Measurements from ENCODE around the gene USF2. TPM values are rescaled to one million over a fixed set of nuclear protein-coding genes. Genes with fewer than 3 reads are reported as not detected.
A peak's percentile ranks its signal among the peaks of the same experiment; 100 is the strongest.

The USF2 gene
- polyA plus RNA-seq, 1 donor = 121 TPM

DNA sequence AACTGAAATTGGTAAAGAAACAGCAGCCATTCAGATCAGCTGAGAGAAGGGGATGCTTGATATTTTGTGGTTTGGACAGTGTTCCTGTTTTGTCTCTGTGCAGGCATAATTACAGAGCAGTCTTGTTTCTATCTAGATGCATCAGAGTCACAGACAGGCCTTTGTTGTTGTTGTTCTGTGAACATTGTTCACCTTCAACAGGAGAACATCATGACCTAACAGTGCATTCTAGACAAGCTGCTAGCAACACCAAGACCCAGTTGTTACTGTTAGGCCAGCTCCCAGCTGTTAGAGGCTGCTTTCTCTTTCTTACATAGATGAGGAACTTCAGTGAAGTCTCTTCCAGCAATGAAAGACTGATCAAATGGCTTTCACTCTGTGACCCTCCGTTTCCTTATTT is 28.4 kb upstream of the USF2 start:
- WGBS (ENCODE audit: insufficient coverage, low lambda C conversion rate) = no CpG with 5 or more reads among the region's 1 CpG
- no peak for DNase-seq
- no peaks in the 10 kb centered on the region for H3K27me3 ChIP-seq (ENCODE audit: control insufficient read depth, insufficient read depth, low read length)
- H3K36me3 ChIP-seq (ENCODE audit: control insufficient read depth, insufficient read depth, low read length) = no peaks in the 10 kb centered on the region
- H3K4me3 ChIP-seq (ENCODE audit: low read length) = no peak overlapping the region
- no peak overlapping the region for H3K27ac ChIP-seq (ENCODE audit: low read length)
- no peaks in the 10 kb centered on the region for H3K9me3 ChIP-seq (ENCODE audit: control insufficient read depth, low read depth, low read length)
- H3K4me1 ChIP-seq (ENCODE audit: control insufficient read depth, insufficient read depth, low read length) = no peaks in the 10 kb centered on the region

- 100% methylated on average over 1 of the region's 1 CpG for WGBS (ENCODE audit: insufficient coverage, low lambda C conversion rate)
- H3K36me3 ChIP-seq (ENCODE audit: control insufficient read depth, insufficient read depth, low read length) = no peaks in the 10 kb centered on the region
- H3K27me3 ChIP-seq (ENCODE audit: control insufficient read depth, insufficient read depth, low read length) = no peaks in the 10 kb centered on the region
- H3K9me3 ChIP-seq (ENCODE audit: control insufficient read depth, low read depth, low read length) = no peaks in the 10 kb centered on the region
- no peak overlapping the region for H3K4me3 ChIP-seq (ENCODE audit: low read length)
- no peak overlapping the region for H3K27ac ChIP-seq (ENCODE audit: low read length)
- H3K4me1 ChIP-seq (ENCODE audit: control insufficient read depth, insufficient read depth, low read length) = no peaks in the 10 kb centered on the region
- DNase-seq = no peak
These were observed 27.3 kb upstream of the USF2 start for GRCh38 chr19:35241417-35241816.

DNA sequence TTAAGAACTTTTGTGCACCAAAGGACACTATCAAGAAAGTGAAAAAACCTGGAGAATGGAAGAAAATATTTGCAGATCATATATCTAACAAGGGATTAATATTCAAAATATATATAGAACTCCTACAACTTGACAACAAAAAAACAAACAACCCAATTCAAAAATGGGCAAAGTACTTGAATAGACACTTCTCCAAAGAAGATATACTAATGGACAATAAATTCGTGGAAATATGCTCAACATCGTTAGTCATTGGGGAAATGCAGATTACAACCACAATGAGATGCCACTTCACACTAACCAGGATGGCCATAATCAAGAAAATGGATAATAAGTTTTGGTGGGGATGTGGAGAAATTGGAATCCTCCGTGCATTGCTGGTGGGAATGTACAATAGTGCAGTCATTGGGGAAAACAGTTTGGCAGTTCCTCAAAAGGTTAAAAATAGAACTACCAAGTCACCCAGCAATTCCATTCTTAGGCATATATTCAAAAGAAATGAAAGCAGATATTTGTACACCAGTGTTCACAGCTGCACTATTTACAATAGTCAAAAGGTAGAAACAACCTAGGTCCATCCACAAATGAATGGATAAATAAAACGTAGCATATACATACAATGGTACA is 22.2 kb upstream of the USF2 start:
- Histone ChIP-seq H3K36me3 (ENCODE audit: control insufficient read depth, insufficient read depth, low read length) (peaks cover 12% of the 10 kb centered on the region), H3K27ac (ENCODE audit: low read length) (no peak overlapping the region), H3K27me3 (ENCODE audit: control insufficient read depth, insufficient read depth, low read length) (peaks cover 12% of the 10 kb centered on the region), H3K9me3 (ENCODE audit: control insufficient read depth, low read depth, low read length) (peaks cover 3% of the 10 kb centered on the region), H3K4me1 (ENCODE audit: control insufficient read depth, insufficient read depth, low read length) (peaks cover 11% of the 10 kb centered on the region), H3K4me3 (ENCODE audit: low read length) (no peak overlapping the region)
- 94% methylated on average over 3 of the region's 4 CpGs for WGBS (ENCODE audit: insufficient coverage, low lambda C conversion rate)
- DNase-seq = no peak

DNA sequence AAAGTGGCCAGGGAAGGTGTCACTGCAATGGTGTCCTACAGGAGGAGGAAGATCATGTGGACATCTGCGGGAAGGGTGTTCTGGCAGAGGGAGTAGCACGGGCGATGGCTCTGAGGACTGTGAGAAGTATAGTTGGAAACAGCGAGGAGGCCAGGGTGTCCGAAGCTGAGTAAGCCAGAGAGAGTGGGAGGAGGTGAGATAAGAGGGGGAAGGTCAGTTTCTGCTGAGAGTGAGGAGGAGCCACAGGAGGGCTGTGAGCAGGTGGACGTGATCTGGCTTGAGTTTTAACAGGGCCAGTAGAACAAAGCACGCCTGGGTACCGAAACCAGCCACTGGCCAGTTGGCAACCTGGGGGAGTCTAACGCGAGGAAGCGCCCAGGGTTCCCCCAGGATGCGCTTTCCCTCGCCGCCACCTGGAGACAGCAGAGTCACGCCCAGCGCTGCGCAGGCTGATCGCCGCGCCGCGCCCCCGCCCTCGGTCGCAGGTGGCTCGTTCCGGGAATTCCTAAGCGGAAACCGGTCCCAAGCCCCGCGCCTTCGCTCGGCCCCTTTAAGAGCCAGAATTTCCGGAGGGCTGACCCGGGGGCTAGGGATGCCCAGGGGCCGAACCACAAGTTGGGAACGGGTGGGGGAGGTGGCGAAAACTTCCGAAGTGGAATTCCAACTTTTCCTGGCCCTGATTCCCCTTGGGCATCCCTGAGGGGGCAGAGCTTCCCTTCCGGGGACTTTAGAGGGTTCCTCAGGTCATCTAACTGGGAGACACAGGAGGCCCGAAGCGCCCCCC is 21.0 kb upstream of the USF2 start:
- Histone ChIP-seq H3K4me3 (ENCODE audit: low read length) (peak overlapping the region; percentile 89), H3K27ac (ENCODE audit: low read length) (peak overlapping the region; percentile 97), H3K4me1 (ENCODE audit: control insufficient read depth, insufficient read depth, low read length) (peaks cover 11% of the 10 kb centered on the region), H3K9me3 (ENCODE audit: control insufficient read depth, low read depth, low read length) (peaks cover 3% of the 10 kb centered on the region), H3K36me3 (ENCODE audit: control insufficient read depth, insufficient read depth, low read length) (peaks cover 13% of the 10 kb centered on the region), H3K27me3 (ENCODE audit: control insufficient read depth, insufficient read depth, low read length) (peaks cover 12% of the 10 kb centered on the region)
- DNase-seq = peak; percentile 94 to 97
- WGBS (ENCODE audit: insufficient coverage, low lambda C conversion rate) = 0% methylated on average over 1 of the region's 42 CpGs

DNA sequence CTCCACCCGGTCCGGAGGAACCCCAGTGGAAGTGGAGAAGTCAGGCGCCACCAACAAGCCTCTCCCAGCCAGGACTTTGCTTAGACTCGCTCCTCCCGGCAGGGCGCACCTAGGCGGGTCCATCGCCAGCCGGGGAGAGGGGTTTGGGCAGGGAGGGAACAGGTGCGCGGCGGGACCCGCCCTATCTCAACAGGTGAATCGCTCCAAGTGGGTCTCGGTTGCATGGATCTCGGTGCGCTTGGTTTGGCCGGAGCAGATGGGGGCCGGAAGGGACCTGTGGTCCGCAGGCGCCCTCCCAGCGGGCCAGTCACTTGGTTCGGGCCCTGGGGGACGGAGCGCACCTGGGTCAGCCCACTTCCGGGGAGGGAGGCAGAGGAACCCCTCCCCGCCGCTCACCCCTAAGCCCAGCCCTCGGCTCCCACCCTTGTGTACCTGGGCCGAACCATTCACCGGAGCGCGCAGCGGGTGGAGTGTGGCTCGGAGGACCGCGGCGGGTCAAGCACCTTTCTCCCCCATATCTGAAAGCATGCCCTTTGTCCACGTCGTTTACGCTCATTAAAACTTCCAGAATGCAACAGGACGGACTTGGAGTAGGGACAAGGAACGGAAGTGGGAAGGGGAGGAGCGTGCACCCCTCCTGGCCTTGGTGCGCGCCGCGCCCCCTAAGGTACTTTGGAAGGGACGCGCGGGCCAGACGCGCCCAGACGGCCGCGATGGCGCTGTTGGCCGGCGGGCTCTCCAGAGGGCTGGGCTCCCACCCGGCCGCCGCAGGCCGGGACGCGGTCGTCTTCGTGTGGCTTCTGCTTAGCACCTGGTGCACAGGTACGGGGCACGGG is 20.2 kb upstream of the USF2 start, which contains the start of gene LSR:
Gene LSR (plus strand): TSS at position 693 of the 836 bp plus-strand sequence. CDS start 21 bp downstream, at position 714.
- Histone ChIP-seq H3K4me3 (ENCODE audit: low read length) (peak within 1 kb of the TSS; percentile 89), H3K9me3 (ENCODE audit: control insufficient read depth, low read depth, low read length) (peaks cover 3% of the 10 kb centered on the region), H3K36me3 (ENCODE audit: control insufficient read depth, insufficient read depth, low read length) (peaks cover 17% of the 10 kb centered on the region), H3K27ac (ENCODE audit: low read length) (peak within 1 kb of the TSS; percentile 97), H3K4me1 (ENCODE audit: control insufficient read depth, insufficient read depth, low read length) (peaks cover 11% of the 10 kb centered on the region), H3K27me3 (ENCODE audit: control insufficient read depth, insufficient read depth, low read length) (peaks cover 12% of the 10 kb centered on the region)
- peak; percentile 93 to 98 for DNase-seq
- WGBS (ENCODE audit: insufficient coverage, low lambda C conversion rate) = no CpG with 5 or more reads among the region's 69 CpGs

- Histone ChIP-seq H3K36me3 (ENCODE audit: control insufficient read depth, insufficient read depth, low read length) (peaks cover 22% of the 10 kb centered on the region), H3K27ac (ENCODE audit: low read length) (peak overlapping the region; percentile 97), H3K27me3 (ENCODE audit: control insufficient read depth, insufficient read depth, low read length) (peaks cover 12% of the 10 kb centered on the region), H3K4me1 (ENCODE audit: control insufficient read depth, insufficient read depth, low read length) (peaks cover 11% of the 10 kb centered on the region), H3K4me3 (ENCODE audit: low read length) (peak overlapping the region; percentile 89), H3K9me3 (ENCODE audit: control insufficient read depth, low read depth, low read length) (peaks cover 3% of the 10 kb centered on the region)
- WGBS (ENCODE audit: insufficient coverage, low lambda C conversion rate) = no CpG with 5 or more reads among the region's 39 CpGs
- peak in 1 of 2 donors; percentile 38 for DNase-seq
These were observed 19.5 kb upstream of the USF2 start for GRCh38 chr19:35249146-35249847.

DNA sequence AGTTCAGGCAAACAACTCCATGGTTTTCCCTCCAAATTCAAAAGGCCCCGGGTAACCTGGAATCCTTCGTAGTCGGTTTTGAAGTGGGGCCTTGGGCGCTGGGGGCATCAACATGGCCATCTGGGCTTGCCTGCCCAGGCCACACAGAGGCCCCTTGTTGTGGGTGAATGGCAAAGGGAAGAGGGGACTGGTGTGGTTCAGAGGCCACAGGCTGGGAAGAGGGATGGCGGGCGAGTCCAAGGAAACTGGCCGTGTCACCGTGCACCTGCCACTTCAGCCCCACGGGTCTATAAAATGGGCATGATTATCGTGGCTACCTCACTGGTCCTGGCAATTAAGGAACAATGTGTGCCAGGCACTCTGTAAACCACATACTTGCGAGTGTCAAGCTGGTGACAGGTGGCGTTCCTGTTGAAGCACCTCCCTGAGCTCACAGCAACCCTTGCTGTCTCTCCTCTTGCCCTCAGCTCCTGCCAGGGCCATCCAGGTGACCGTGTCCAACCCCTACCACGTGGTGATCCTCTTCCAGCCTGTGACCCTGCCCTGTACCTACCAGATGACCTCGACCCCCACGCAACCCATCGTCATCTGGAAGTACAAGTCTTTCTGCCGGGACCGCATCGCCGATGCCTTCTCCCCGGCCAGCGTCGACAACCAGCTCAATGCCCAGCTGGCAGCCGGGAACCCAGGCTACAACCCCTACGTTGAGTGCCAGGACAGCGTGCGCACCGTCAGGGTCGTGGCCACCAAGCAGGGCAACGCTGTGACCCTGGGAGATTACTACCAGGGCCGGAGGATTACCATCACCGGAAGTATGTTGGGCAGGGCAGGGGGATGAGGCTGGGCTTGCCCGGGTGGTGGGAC is 18.7 kb upstream of the USF2 start:
- Histone ChIP-seq H3K27me3 (ENCODE audit: control insufficient read depth, insufficient read depth, low read length) (peaks cover 12% of the 10 kb centered on the region), H3K9me3 (ENCODE audit: control insufficient read depth, low read depth, low read length) (peaks cover 3% of the 10 kb centered on the region), H3K4me3 (ENCODE audit: low read length) (peak overlapping the region; percentile 89), H3K27ac (ENCODE audit: low read length) (peak overlapping the region; percentile 97), H3K36me3 (ENCODE audit: control insufficient read depth, insufficient read depth, low read length) (peaks cover 30% of the 10 kb centered on the region), H3K4me1 (ENCODE audit: control insufficient read depth, insufficient read depth, low read length) (peaks cover 11% of the 10 kb centered on the region)
- DNase-seq = no peak
- WGBS (ENCODE audit: insufficient coverage, low lambda C conversion rate) = no CpG with 5 or more reads among the region's 34 CpGs

DNA sequence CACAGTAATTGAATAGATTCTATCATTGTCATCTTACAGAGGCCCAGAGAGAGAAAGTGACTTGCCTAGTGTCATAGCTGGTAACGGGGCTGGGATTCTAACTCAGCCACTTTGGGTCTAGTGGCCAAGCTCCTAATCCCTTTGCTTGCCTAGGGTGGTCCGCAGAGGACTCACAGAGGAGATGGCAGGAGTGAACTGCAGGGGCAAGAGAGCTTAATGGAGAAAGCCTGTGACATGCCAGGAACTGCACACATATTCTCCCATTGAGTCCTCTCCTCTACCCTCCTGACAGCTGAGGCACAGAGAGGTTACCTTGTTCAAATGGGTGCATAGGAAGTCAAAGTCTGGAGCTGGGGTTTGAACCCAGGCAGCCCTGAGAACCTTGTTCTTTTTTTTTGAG is 17.3 kb upstream of the USF2 start:
- Histone ChIP-seq H3K27ac (ENCODE audit: low read length) (no peak overlapping the region), H3K9me3 (ENCODE audit: control insufficient read depth, low read depth, low read length) (peaks cover 3% of the 10 kb centered on the region), H3K4me1 (ENCODE audit: control insufficient read depth, insufficient read depth, low read length) (peaks cover 15% of the 10 kb centered on the region), H3K4me3 (ENCODE audit: low read length) (no peak overlapping the region), H3K36me3 (ENCODE audit: control insufficient read depth, insufficient read depth, low read length) (peaks cover 37% of the 10 kb centered on the region), H3K27me3 (ENCODE audit: control insufficient read depth, insufficient read depth, low read length) (peaks cover 12% of the 10 kb centered on the region)
- WGBS (ENCODE audit: insufficient coverage, low lambda C conversion rate) = no CpG with 5 or more reads among the region's 2 CpGs
- no peak for DNase-seq

Data from large intestine (tissue), 3 donors.